ENCODE data around the gene C2orf72. TPM values are rescaled to one million over a fixed set of nuclear protein-coding genes. Genes with fewer than 3 reads are reported as not detected.
A peak's percentile ranks its signal among the peaks of the same experiment; 100 is the strongest.

The C2orf72 gene
- total and polyA plus RNA-seq, 2 of the 13 experiments (the other 11 are each of a cell fraction or from before 2014, with no cell fraction given), result 147 to 203 TPM

- TF ChIP-seq BCL3 (CRISPR knock-in tag; IDR thresholded peaks at IDR 0.05) (0 out of 2 replicates have a peak, but pooled peaks have one; percentile 65), ATAD3A (CRISPR knock-in tag; IDR thresholded peaks at IDR 0.05) (no peak), STAT6 (CRISPR knock-in tag; IDR thresholded peaks at IDR 0.05; ENCODE audit: borderline replicate concordance) (no peak), RFXAP (CRISPR knock-in tag; IDR thresholded peaks at IDR 0.05; ENCODE audit: borderline replicate concordance) (no peak), PCBP2 (optimal IDR thresholded peaks at IDR 0.05; ENCODE audit: low read depth, low read length, poor library complexity, severe bottlenecking) (peak; percentile 79), ZNF644 (CRISPR knock-in tag; IDR thresholded peaks at IDR 0.05; ENCODE audit: low read depth) (no peak), ZNF468 (CRISPR knock-in tag; IDR thresholded peaks at IDR 0.05) (no peak), ELF4 (CRISPR knock-in tag; IDR thresholded peaks at IDR 0.05; ENCODE audit: borderline replicate concordance) (no peak), NR0B2 (CRISPR knock-in tag; IDR thresholded peaks at IDR 0.05) (no peak), ZNF441 (CRISPR knock-in tag; IDR thresholded peaks at IDR 0.05; ENCODE audit: borderline replicate concordance) (no peak), PITX1 (CRISPR knock-in tag; IDR thresholded peaks at IDR 0.05) (peak; percentile 39; the same call in 1 of the 2 replicates), ZNF136 (CRISPR knock-in tag; IDR thresholded peaks at IDR 0.05; ENCODE audit: low read depth) (no peak), E2F2 (CRISPR knock-in tag; IDR thresholded peaks at IDR 0.05; ENCODE audit: borderline replicate concordance) (no peak), TSC22D2 (CRISPR knock-in tag; IDR thresholded peaks at IDR 0.05; ENCODE audit: borderline replicate concordance) (no peak), MEF2D (CRISPR knock-in tag; IDR thresholded peaks at IDR 0.05) (no peak), HOXA5 (CRISPR knock-in tag; IDR thresholded peaks at IDR 0.05) (peak; percentile 8; the same call in 1 of the 2 replicates), SALL2 (CRISPR knock-in tag; IDR thresholded peaks at IDR 0.05) (no peak), ZBTB8A (CRISPR knock-in tag; IDR thresholded peaks at IDR 0.05; ENCODE audit: borderline replicate concordance, low read depth) (no peak), NCOA1 (CRISPR knock-in tag; IDR thresholded peaks at IDR 0.05) (no peak), ZNF329 (CRISPR knock-in tag; IDR thresholded peaks at IDR 0.05; ENCODE audit: low read depth) (no peak), FOXP1 (IDR thresholded peaks at IDR 0.05) (no peak), FOXP1 (CRISPR knock-in tag; IDR thresholded peaks at IDR 0.05) (peak; percentile 53), ZNF580 (CRISPR knock-in tag; IDR thresholded peaks at IDR 0.05; ENCODE audit: borderline replicate concordance, low read depth) (no peak), SP5 (CRISPR knock-in tag; IDR thresholded peaks at IDR 0.05; ENCODE audit: borderline replicate concordance, low read depth) (no peak)
Measured at GRCh38 chr2:231033147-231034132, 3.9 kb upstream of the C2orf72 start (continued).

All from HepG2 (cell line).